Bronchial smooth muscle cell (primary cell): ENCODE data around the gene ASL. TPM values are rescaled to one million over a fixed set of nuclear protein-coding genes. Genes with fewer than 3 reads are reported as not detected.

Experiments
- total RNA-seq: library from RNA; depleted of rRNA; stranded (reverse); fragments of >200 nt; gene quantifications from 2 replicates; pipeline ENCODE4 v1.2.1, GENCODE V29; 2014

ASL gene
- total RNA-seq: 18.8 and 34.8 TPM in 2 replicates

DNA sequence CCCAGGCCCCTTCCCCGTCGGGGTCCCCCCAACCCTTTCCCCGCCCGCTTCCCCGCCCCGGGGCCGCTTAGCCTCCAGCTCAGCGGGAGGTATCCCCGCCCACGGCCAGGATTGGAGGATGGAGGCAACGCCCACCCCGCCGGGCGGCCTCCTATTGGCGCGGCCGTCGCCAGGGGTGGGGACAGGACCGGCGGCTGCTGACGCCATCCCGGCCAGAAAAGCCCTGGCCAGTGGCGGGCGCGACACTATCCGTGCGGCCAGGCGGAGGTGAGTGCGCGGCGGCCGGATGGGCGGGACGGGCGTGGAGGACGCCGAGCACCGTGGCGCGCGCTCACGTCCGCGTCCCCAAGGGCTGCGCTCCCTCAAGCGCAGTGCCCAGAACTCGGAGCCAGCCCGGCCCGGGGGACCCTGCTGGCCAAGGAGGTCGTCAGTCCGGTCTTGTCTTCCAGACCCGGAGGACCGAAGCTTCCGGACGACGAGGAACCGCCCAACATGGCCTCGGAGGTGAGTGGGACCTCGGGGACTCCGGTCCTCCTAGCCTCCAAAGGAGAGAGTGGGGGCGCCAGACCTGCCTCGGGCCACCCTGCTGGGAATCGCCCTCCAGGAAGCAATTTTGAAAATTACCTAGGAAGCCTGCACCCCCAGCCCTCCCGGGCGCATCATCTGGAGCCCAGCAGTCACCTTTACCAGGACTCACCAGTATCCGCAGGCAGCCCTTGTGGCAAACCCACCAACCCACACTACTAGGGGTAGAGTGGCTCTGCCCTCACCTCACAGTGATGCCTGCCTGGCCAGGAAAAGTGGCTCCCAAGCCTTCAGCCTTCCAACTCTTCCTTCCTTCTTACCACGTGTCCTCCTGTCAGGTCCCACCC lies at the start of gene ASL:
Gene ASL, plus strand, starts transcription at position 230 of the 872 bp plus-strand sequence. Its CDS starts 263 bp downstream, at position 493.

DNA sequence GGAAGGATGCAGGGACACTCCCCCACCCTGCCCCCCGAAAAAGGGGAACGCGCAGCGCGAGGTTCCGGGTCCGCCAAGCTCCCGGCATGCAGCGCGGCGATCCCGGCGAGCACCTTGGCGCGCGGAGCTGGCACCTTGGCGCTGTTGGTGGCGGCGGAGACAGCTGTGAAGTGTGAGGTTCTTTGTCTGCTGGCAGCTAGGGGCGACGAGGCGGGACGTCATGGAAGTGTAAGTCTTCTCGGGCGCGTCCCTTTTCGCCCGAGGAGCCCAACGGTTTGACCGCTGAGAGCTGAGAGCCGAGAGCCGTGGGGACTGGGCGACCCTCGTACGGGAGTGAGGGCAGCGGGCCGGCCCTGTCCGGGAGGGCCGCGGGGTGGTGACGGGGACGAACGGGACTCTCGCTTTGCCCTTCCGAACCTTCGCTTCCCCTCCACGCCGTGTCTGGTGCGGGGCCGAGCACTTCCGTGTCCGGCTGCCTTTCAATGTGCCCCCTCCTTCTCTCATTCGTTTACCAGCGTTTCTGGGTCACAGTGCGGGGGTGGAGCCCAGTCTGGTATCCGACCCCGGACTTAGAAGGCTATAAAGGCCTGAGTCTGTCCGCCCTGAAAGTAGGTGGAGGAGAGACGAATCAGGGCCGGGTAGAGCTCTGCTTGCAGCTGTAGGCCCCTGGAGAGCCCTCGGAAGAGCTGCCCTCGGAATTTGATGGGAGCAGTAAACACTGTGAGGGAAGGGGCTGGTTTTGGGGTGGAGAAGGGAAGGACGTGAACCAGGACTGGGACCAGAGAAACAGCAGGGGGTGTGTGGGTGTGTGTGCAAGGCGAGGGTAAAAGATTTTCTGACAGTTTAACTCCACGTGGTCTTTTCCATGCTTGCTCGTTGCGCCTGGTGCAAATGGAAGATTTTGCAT lies 39.4 kb downstream of the ASL start, which contains the start of gene CRCP:
Gene CRCP, plus strand, starts transcription at position 105 of the 907 bp plus-strand sequence. Its CDS starts 116 bp downstream, at position 221.

Other genes starting within 250 kb of the ASL start
- 5.1 and 7.1 TPM in 2 replicates for gene VKORC1L1, start 202.7 kb upstream of the ASL start, total RNA-seq
- gene GUSB, start 93.6 kb upstream of the ASL start, total RNA-seq: 21.9 and 35.7 TPM in 2 replicates
- 30.6 and 41.3 TPM in 2 replicates for gene CRCP, start 39.0 kb downstream of the ASL start, total RNA-seq
- 116 and 293 TPM in 2 replicates for gene TPST1, start 129.5 kb downstream of the ASL start, total RNA-seq